DOHH2 (cell line): ENCODE results near the gene ERN1.
A peak's percentile ranks its signal among the peaks of the same experiment; 100 is the strongest.

ENCODE experiments used
- H3F3A ChIP-seq: fragments of 200-600 bp; sonication (generic), shearing (Covaris generic); 2 replicates; pipeline ENCODE4 v1.6.0; 2016; ENCODE audit warnings: antibody characterized with exemption, mild to moderate bottlenecking; ENCODE audit not compliant: control insufficient read depth, insufficient read depth
- H3K27ac ChIP-seq: fragments of 200-600 bp; sonication (generic); 2 replicates; pipeline ENCODE4 v1.5.1; 2014; ENCODE audit warnings: low read depth, mild to moderate bottlenecking, low read length, moderate library complexity
- H3K27me3 ChIP-seq: fragments of 200-600 bp; sonication (generic); 2 replicates; pipeline ENCODE4 v1.6.1; 2014; ENCODE audit warnings: mild to moderate bottlenecking, low read length, mixed read lengths; ENCODE audit not compliant: control insufficient read depth
- H3K36me3 ChIP-seq: fragments of 200-600 bp; sonication (generic); 2 replicates; pipeline ENCODE4 v1.6.1; 2014; ENCODE audit warnings: mild to moderate bottlenecking, low read length, moderate library complexity, mixed read lengths; ENCODE audit not compliant: control insufficient read depth
- H3K4me1 ChIP-seq: fragments of 200-600 bp; sonication (generic); 2 replicates; pipeline ENCODE4 v1.6.1; 2014; ENCODE audit warnings: mild to moderate bottlenecking, low read length, mixed read lengths; ENCODE audit not compliant: control insufficient read depth
- H3K4me2 ChIP-seq: fragments of 200-600 bp; sonication (generic); 2 replicates; pipeline ENCODE4 v1.6.0; 2014; ENCODE audit warnings: mild to moderate bottlenecking, low read length, moderate library complexity
- H3K4me3 ChIP-seq: fragments of 200-600 bp; sonication (generic); 2 replicates; pipeline ENCODE4 v1.5.1; 2014; ENCODE audit warnings: mild to moderate bottlenecking, low read length, mixed read lengths
- H3K79me2 ChIP-seq: fragments of 200-600 bp; sonication (generic); 2 replicates; pipeline ENCODE4 v1.6.1; 2014; ENCODE audit warnings: mild to moderate bottlenecking, low read length, mixed read lengths; ENCODE audit not compliant: control insufficient read depth
- H3K9me2 ChIP-seq: fragments of 200-600 bp; sonication (generic); replicated peaks from 2 replicates; pipeline ENCODE4 v1.6.1; 2014; ENCODE audit warnings: mild to moderate bottlenecking, low read length, mixed read lengths; ENCODE audit not compliant: control insufficient read depth
- H3K9me3 ChIP-seq: fragments of 200-600 bp; sonication (generic); 2 replicates; pipeline ENCODE4 v1.6.1; 2014; ENCODE audit warnings: antibody characterized with exemption, low read length, mixed read lengths; ENCODE audit not compliant: control insufficient read depth, insufficient read depth
- H4K20me1 ChIP-seq: fragments of 200-600 bp; sonication (generic); 2 replicates; pipeline ENCODE4 v1.6.0; 2014; ENCODE audit warnings: low read depth, mild to moderate bottlenecking, antibody characterized with exemption, low read length, moderate library complexity; ENCODE audit not compliant: control insufficient read depth, insufficient read depth
- CTCF ChIP-seq: fragments of 200-600 bp; sonication (generic); IDR thresholded peaks from one replicate; pipeline ENCODE4 v1.5.1; 2014; ENCODE audit warnings: antibody characterized with exemption, mild to moderate bottlenecking, low read depth, low read length; ENCODE audit not compliant: poor library complexity, severe bottlenecking
- EZH2phosphoT487 ChIP-seq: fragments of 200-600 bp; sonication (generic); IDR thresholded peaks from 2 replicates; pipeline ENCODE4 v1.6.1; 2017; ENCODE audit warnings: borderline replicate concordance, mild to moderate bottlenecking, antibody characterized with exemption, low read length, moderate library complexity, mixed read lengths

The ERN1 gene

DNA sequence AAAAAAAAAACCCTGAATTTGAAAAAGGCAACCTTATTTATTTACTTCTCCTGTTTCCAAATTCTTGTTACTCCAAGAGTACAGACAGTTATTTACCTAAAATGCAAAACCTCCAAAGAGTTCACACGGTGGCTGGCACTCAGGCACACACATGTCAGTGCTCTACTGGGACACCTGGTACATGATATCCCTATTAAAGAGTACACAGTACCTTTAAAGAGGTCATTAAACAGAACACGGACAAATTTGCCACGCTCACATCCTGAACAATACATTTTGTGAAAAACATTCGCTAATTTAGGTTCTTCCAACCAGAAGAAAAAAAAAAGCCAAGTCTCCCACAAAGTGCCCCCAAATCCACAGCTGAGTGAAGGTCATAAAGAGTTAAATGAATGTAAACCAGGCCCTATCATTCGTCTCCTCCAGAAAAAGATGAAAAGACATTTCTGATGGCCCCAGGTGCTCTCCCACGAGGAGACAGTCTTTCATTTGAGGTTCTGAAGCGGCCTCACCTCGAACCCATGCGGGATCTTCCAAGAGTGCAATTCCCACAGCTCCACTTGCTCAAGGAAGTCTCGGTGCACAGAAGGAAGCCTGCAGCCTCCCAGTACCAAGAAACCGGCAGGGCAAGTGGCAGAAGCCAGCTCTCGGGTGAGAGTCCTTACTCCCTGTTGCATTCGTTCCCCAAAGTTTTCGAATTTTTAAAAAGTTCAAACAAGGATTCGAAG lies 993 bp downstream of the ERN1 start:
- no peaks in the 10 kb centered on the region for H4K20me1 ChIP-seq
- H3K9me2 ChIP-seq = no peaks in the 10 kb centered on the region
- H3F3A ChIP-seq = 0 out of 2 replicates have a peak, but pooled peaks cover 4% of the 10 kb centered on the region
- no peaks in the 10 kb centered on the region for H3K79me2 ChIP-seq
- peak overlapping the region; percentile 95 for H3K4me2 ChIP-seq
- H3K36me3 ChIP-seq = no peaks in the 10 kb centered on the region
- H3K9me3 ChIP-seq = no peaks in the 10 kb centered on the region
- no peak overlapping the region for H3K27ac ChIP-seq
- no peak for TF ChIP-seq CTCF
- TF ChIP-seq EZH2phosphoT487 = no peak; the same call in 1 of the 2 replicates
- peak overlapping the region; percentile 90 for H3K4me3 ChIP-seq
- peaks cover 18% of the 10 kb centered on the region for H3K4me1 ChIP-seq
- peaks cover 39% of the 10 kb centered on the region for H3K27me3 ChIP-seq

DNA sequence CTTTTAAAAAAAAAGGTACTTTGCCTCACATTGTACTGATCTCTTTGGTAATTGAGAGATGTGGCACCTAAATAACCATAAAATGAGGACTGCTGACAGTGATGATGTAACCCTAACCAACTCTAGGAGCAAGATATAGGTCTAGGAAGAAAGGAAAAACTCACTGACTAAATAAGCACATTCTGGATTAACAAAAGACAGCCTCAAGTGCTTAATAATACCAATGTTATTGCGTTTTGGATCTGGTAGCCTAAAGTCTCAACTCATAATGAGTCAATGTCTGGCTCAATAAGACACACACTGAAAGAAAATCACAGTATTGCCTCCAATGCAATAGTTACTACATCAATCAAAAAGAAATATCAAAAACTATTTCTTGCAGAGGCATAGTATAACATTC lies 3.0 kb downstream of the ERN1 start:
- Histone ChIP-seq H3K9me3 (no peaks in the 10 kb centered on the region), H3F3A (0 out of 2 replicates have a peak, but pooled peaks cover 4% of the 10 kb centered on the region), H3K27ac (no peak overlapping the region), H4K20me1 (no peaks in the 10 kb centered on the region), H3K4me1 (peaks cover 18% of the 10 kb centered on the region), H3K79me2 (no peaks in the 10 kb centered on the region), H3K9me2 (no peaks in the 10 kb centered on the region), H3K4me2 (no peak overlapping the region), H3K4me3 (no peak overlapping the region), H3K27me3 (peaks cover 44% of the 10 kb centered on the region), H3K36me3 (no peaks in the 10 kb centered on the region)
- TF ChIP-seq EZH2phosphoT487 (no peak), CTCF (no peak)

GRCh38 chr17:64125937-64126336 lies 4.0 kb downstream of the ERN1 start:
- TF ChIP-seq CTCF = no peak
- TF ChIP-seq EZH2phosphoT487 = no peak
- Histone ChIP-seq H4K20me1 (no peaks in the 10 kb centered on the region), H3K9me2 (no peaks in the 10 kb centered on the region), H3K27me3 (peaks cover 39% of the 10 kb centered on the region), H3K36me3 (no peaks in the 10 kb centered on the region), H3K4me2 (no peak overlapping the region), H3K9me3 (no peaks in the 10 kb centered on the region), H3F3A (0 out of 2 replicates have a peak, but pooled peaks cover 4% of the 10 kb centered on the region), H3K4me3 (no peak overlapping the region), H3K4me1 (peaks cover 22% of the 10 kb centered on the region), H3K27ac (no peak overlapping the region), H3K79me2 (no peaks in the 10 kb centered on the region)
